GM19035 (cell line): ENCODE measurements around the gene TRIM26.

Experiments used
- ATAC-seq: cut with Tn5 transposase; IDR thresholded peaks from one replicate; pipeline ENCODE4 v1.9.1; 2021; ENCODE audit not compliant: unreplicated experiment

Gene TRIM26

GRCh38 chr6:30211306-30211705 lies 1.9 kb downstream of the TRIM26 start:
- ATAC-seq = no peak

GRCh38 chr6:30207619-30208295 lies 5.4 kb downstream of the TRIM26 start:
- no peak for ATAC-seq

GRCh38 chr6:30206799-30207618 lies 6.2 kb downstream of the TRIM26 start:
- no peak for ATAC-seq

GRCh38 chr6:30206152-30206551 lies 7.1 kb downstream of the TRIM26 start:
- no peak for ATAC-seq

- ATAC-seq = no peak
Measured at GRCh38 chr6:30204116-30204515, 9.1 kb downstream of the TRIM26 start.

GRCh38 chr6:30202366-30202765 lies 10.8 kb downstream of the TRIM26 start:
- no peak for ATAC-seq

GRCh38 chr6:30200551-30201281 lies 12.5 kb downstream of the TRIM26 start:
- peak; percentile 75 for ATAC-seq

GRCh38 chr6:30198166-30199084 lies 14.8 kb downstream of the TRIM26 start:
- no peak for ATAC-seq

- ATAC-seq = no peak
Measured at GRCh38 chr6:30196376-30196775, 16.8 kb downstream of the TRIM26 start.

GRCh38 chr6:30195951-30196350 lies 17.3 kb downstream of the TRIM26 start:
- ATAC-seq = no peak

GRCh38 chr6:30194797-30195690 lies 18.2 kb downstream of the TRIM26 start:
- no peak for ATAC-seq

- no peak for ATAC-seq
Measured at GRCh38 chr6:30192076-30192475, 21.1 kb downstream of the TRIM26 start.

GRCh38 chr6:30188541-30188940 lies 24.7 kb downstream of the TRIM26 start:
- ATAC-seq = no peak

GRCh38 chr6:30185846-30186484 lies 27.2 kb downstream of the TRIM26 start:
- ATAC-seq = no peak

- no peak for ATAC-seq
Measured at GRCh38 chr6:30184417-30185031, 28.7 kb downstream of the TRIM26 start.

GRCh38 chr6:30180145-30180544 lies 33.1 kb downstream of the TRIM26 start:
- no peak for ATAC-seq

GRCh38 chr6:30178837-30179236 lies 34.4 kb downstream of the TRIM26 start:
- ATAC-seq = no peak

GRCh38 chr6:30175765-30176164 lies 37.4 kb downstream of the TRIM26 start:
- no peak for ATAC-seq

- no peak for ATAC-seq
Measured at GRCh38 chr6:30172681-30173080, 40.5 kb downstream of the TRIM26 start.
